Measurements from ENCODE around the gene CDH12. TPM values are rescaled to one million over a fixed set of nuclear protein-coding genes. Genes with fewer than 3 reads are reported as not detected.
"Not testable (repeated sequence)": the region's sequence is repeated elsewhere in the genome, so short reads cannot be mapped to it uniquely, and the experiment has no call there.

CDH12 gene
- total RNA-seq, 1 experiment from 2014 or later = 0.98 TPM

GRCh38 chr5:22036061-22036460 is 817.1 kb downstream of the CDH12 start:
- DNase-seq (ENCODE audit: low read depth) = no peak

DNA sequence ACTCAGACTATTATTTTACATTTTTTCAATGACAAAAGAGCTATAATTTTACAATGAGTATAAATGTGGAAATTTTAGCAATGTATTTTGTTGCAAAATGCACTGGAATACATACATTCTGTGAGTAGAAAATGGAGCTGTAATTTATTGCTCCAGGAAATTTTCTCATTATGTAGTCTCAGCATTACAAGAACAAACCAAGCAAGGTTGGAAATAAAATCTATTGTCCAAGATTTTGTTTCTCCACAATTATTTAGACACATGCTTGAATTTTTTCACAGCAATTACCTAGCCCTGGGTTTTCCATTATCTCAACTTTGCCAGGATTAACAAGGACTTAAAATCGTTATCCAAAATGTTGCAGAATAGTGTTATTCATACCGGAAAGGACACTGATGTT is 820.1 kb downstream of the CDH12 start:
- no peak for DNase-seq (ENCODE audit: low read depth)

GRCh38 chr5:22023784-22024183 is 829.4 kb downstream of the CDH12 start:
- no peak for DNase-seq (ENCODE audit: low read depth)

- DNase-seq (ENCODE audit: low read depth) = not testable (repeated sequence)
Observed at GRCh38 chr5:22012893-22013292, 840.3 kb downstream of the CDH12 start.

- not testable (repeated sequence) for DNase-seq (ENCODE audit: low read depth)
Observed at GRCh38 chr5:22010808-22011207, 842.3 kb downstream of the CDH12 start.

DNA sequence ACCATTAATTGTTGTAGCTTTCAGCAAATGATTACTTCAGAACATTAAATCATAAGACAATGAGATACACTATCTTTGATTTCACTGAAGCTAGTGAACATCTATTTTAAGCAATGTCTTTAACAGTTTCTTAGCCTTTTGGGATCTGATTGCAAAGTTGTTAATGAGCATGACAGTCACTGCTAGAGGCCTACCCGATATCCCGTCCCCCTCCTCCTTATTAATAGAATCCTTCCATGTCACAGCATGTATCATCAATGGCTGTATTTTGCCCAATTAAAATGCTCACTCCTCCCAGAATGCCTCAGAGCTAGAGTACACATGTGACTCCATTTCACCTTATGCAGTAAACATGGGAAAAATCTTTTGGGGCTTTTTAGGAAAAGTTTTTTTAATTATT is 852.0 kb downstream of the CDH12 start:
- DNase-seq (ENCODE audit: low read depth) = not testable (repeated sequence)

GRCh38 chr5:21985799-21986198 is 867.3 kb downstream of the CDH12 start:
- not testable (repeated sequence) for DNase-seq (ENCODE audit: low read depth)

GRCh38 chr5:21951571-21951970 is 901.6 kb downstream of the CDH12 start:
- not testable (repeated sequence) for DNase-seq (ENCODE audit: low read depth)

DNA sequence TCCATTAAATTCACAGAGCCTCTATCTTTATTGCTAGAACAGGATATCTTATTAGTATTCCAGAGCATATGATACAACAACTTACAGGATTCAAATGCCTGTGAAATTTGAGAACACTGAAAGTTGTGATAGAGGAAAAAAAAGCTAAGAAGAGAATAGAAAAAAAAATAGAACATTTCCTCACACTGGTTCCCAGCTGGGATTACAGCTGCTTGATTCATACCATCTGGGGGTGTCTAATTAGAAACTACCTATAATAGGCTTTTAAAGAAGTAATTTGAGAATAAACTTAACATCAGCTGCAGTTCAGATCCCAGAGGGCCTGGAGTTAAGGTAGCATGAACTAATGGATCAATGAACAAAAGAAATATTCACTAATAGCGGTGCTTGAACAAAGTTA is 922.0 kb downstream of the CDH12 start:
- DNase-seq (ENCODE audit: low read depth) = no peak

- peak; percentile 66 for DNase-seq (ENCODE audit: low read depth)
Observed at GRCh38 chr5:21919414-21920022, 933.6 kb downstream of the CDH12 start.

DNA sequence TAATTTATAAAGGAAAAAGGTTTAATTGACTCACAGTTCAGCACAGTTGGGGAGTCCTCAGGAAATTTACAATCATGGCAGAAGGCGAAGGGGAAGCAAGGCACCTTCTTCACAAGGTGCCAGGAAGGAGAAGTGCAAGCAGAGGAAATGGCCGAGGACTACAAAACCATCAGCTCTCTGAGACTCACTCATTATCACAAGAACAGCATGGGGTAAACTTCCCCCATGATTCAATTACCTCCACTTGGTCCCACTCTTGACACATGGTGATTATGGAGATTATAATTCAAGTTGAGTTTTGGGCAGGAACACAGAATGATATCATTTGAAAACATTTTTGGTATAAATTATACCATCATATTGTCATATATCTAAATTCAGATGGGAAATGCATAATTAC is 934.7 kb downstream of the CDH12 start:
- no peak for DNase-seq (ENCODE audit: low read depth)

- DNase-seq (ENCODE audit: low read depth) = no peak
Observed at GRCh38 chr5:21910731-21911130, 942.4 kb downstream of the CDH12 start.

DNA sequence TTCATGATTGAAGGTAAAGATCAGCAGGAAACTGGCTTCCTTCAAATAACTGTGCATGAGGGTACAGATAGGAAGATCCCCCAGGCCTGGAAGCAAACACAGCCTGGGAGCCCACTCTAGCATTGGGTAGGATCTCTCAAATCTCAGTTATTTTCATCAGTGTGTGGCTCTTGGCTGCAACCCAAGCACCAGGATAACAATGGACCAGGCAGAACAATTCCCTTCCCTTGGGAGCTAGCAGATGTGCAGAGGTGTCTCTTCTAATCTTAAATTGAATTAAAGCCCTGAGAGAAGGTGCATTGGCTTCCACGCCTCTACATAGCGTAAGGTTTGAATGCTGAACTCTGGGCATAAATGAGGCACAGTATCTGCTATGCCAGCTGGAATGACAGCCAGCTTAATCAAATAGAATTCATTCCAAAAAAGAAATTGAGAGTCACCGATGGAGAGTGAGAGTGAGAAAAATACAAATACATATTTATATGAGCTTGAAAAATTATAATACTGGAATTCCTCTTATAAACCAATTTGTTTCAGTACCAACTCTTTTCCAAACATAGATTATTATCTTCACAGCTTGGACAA is 957.3 kb downstream of the CDH12 start:
- no peak for DNase-seq (ENCODE audit: low read depth)

GRCh38 chr5:21893161-21893560 is 960.0 kb downstream of the CDH12 start:
- no peak for DNase-seq (ENCODE audit: low read depth)

- no peak for DNase-seq (ENCODE audit: low read depth)
Observed at GRCh38 chr5:21889581-21889980, 963.6 kb downstream of the CDH12 start.

- no peak for DNase-seq (ENCODE audit: low read depth)
Observed at GRCh38 chr5:21882074-21882745, 970.9 kb downstream of the CDH12 start.

DNA sequence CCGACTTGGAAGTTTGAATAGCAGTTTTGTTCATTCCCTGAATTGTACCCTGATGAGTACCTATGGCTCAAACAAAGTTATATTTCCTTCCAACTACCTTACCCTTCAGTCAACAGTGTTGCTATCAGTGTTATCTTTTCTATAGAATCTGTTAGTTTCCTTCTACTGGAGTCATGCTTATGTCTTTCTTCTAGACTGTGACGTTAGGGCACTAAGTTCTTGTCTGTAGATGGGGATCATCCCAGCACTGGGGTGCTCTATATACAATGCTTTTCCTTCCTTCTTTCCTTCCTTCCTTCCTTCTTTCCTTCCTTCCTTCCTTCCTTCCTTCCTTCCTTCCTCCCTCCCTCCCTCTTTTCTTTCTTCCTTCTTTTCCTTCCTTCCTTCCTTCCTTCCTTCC is 973.0 kb downstream of the CDH12 start:
- DNase-seq (ENCODE audit: low read depth) = no peak

DNA sequence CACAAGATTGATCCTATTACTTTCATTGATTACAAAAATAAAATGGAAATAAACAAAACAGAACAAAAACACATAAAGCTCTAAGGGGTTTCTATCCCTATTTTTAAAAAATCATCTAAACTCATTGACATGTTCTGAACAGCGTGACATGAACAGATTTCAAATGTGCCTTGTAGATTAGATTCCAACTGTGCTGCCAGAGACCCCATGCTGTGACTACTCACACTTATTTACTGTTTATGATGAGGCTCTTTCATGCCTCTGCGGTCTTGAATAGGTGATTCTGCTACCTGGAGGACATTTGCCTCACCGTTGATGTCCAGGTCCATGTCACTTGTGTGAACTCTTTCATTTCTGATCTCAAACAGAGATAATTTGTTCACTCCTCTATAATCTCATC is 990.2 kb downstream of the CDH12 start:
- DNase-seq (ENCODE audit: low read depth) = no peak

DNA sequence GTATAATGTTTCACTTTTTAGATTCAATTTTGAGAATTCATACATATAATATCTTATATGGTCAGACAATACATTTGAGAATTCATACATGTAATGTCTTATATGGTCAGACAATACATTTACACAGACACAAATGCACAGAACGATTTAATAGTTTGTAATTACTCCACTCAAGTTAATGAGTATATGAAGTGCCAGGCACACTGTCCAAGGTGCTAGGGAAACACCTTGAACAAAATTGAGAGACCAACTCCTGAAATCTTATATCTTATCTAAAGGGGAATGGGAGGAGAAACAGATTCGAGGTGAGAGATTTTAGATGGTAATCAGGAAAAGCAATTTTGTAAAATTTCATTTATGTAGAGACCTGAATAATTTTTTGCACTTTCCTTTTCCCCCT is 994.7 kb downstream of the CDH12 start:
- no peak for DNase-seq (ENCODE audit: low read depth)

- no peak for DNase-seq (ENCODE audit: low read depth)
Observed at GRCh38 chr5:21856987-21857386, 996.2 kb downstream of the CDH12 start.

DNA sequence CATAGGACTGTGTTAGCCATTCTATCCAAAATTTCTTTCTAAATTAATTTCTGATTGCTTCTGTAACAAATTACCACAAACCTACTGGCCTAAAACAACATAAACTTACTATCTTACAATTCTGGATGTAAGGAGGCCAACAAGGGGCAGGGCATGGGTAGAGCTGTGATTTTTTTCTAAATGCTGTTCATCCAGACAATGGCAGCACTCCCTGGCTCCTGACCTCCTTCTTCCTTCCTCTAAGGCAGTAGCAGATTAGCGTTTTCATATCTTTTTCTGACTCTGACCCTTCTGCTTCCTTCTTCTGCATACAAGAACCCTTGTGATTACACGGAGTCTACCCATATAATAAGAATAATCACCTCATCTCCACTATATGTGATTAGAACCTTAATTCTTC is 1005.8 kb downstream of the CDH12 start:
- no peak for DNase-seq (ENCODE audit: low read depth)

DNA sequence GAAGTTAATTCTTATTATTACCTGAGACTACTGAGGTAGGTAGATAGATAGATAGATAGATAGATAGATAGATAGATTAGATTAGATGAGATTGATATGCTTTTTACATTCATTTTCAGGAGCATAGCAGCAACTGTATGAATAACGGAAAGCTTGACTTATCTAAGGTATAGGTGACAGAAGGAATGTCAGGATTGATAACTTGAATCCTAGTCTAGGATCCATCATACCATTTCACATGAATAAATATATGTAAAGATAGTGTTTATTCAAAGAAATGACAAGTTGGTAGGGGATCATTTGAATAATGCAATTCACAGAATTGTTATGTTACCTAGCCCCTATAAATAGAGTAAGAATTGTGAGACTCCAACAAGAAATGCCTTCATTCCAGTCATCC is 1008.2 kb downstream of the CDH12 start:
- DNase-seq (ENCODE audit: low read depth) = no peak

- no peak for DNase-seq (ENCODE audit: low read depth)
Observed at GRCh38 chr5:21834863-21835262, 1018.3 kb downstream of the CDH12 start.
